ENCODE measurements around the gene MYEF2.

DNA sequence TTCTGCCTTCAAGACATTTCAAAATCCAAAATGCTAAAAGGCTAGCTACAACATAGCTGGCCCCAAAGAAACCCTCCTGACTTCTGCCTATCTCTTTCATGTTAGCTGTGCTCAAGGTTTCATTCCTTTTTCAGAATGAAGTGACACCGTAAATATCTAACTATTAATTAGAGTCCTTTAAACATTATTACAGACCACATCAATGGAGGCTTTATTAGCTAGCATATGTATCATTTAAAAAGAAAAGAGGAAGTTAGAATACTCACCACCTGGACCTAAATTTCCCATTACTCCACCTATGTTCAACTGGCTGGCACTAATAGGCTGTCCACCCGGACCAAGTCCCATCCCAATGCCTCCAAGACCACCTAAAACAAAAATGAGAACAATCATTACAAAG lies 24.6 kb downstream of the MYEF2 start:
- TF ChIP-seq JUND (IDR thresholded peaks at IDR 0.05) (no peak), YY1 (IDR thresholded peaks at IDR 0.05; ENCODE audit: low read depth) (no peak), NFIC (IDR thresholded peaks at IDR 0.05; ENCODE audit: borderline replicate concordance) (no peak), EZH2phosphoT487 (IDR thresholded peaks at IDR 0.05; ENCODE audit: borderline replicate concordance, low read depth) (no peak), SMC3 (IDR thresholded peaks at IDR 0.05; ENCODE audit: low read depth, low read length) (no peak), FOXJ3 (CRISPR knock-in tag; IDR thresholded peaks at IDR 0.05) (no peak), RXRA (IDR thresholded peaks at IDR 0.05; ENCODE audit: borderline replicate concordance, low read depth) (no peak)
- TF ChIP-seq, protein P1, sequence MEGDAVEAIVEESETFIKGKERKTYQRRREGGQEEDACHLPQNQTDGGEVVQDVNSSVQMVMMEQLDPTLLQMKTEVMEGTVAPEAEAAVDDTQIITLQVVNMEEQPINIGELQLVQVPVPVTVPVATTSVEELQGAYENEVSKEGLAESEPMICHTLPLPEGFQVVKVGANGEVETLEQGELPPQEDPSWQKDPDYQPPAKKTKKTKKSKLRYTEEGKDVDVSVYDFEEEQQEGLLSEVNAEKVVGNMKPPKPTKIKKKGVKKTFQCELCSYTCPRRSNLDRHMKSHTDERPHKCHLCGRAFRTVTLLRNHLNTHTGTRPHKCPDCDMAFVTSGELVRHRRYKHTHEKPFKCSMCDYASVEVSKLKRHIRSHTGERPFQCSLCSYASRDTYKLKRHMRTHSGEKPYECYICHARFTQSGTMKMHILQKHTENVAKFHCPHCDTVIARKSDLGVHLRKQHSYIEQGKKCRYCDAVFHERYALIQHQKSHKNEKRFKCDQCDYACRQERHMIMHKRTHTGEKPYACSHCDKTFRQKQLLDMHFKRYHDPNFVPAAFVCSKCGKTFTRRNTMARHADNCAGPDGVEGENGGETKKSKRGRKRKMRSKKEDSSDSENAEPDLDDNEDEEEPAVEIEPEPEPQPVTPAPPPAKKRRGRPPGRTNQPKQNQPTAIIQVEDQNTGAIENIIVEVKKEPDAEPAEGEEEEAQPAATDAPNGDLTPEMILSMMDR (IDR thresholded peaks at IDR 0.05): no peak
